H1 (cell line): Measurements from ENCODE around the gene ZNF394. TPM values are rescaled to one million over a fixed set of nuclear protein-coding genes. Genes with fewer than 3 reads are reported as not detected.

Experiments
- CTCF ChIA-PET: fragments of 300-600 bp; sonication (Branson Sonifier 250); formaldehyde crosslinking; loops from one replicate; lab custom pipeline; 2021; ENCODE audit not compliant: partially characterized antibody; lab: Charles Lee
- POLR2A ChIA-PET: fragments of 300-600 bp; sonication (Branson Sonifier 250); formaldehyde crosslinking; loops from one replicate; lab custom pipeline; 2021; ENCODE audit warnings: inconsistent platforms; ENCODE audit not compliant: partially characterized antibody; lab: Charles Lee
- DNase-seq, 2 experiments: peaks; one replicate each; pipeline versions ENCODE4 v3.0.0 to v3.0.0-alpha.2; 2010 to 2022; ENCODE audit warnings: low spot score in 2 of 2, low read depth in 1 of 2, mixed read lengths in 1 of 2
- FAIRE-seq: peaks from 2 replicates; lab custom pipeline; 2011; peaks lifted over from hg19 to GRCh38; lab: Jason Lieb, UNC
- H2AFZ ChIP-seq: 2 replicates; pipeline ENCODE4 v1.8.1; 2012; ENCODE audit warnings: low read length, inconsistent platforms
- H2AK5ac ChIP-seq: 2 replicates; pipeline ENCODE4 v1.6.1; 2013; ENCODE audit warnings: low read depth, low read length
- H2BK120ac ChIP-seq: replicated peaks from 2 replicates; pipeline ENCODE3; 2013; ENCODE audit warnings: low read depth, low read length, inconsistent platforms
- H2BK12ac ChIP-seq: 2 replicates; pipeline ENCODE4 v1.6.1; 2013; ENCODE audit warnings: low read depth, low read length
- H2BK15ac ChIP-seq: 2 replicates; pipeline ENCODE4 v1.6.1; 2013; ENCODE audit warnings: low read length
- H2BK20ac ChIP-seq: 2 replicates; pipeline ENCODE4 v1.6.1; 2013; ENCODE audit warnings: low read length
- H2BK5ac ChIP-seq: 2 replicates; pipeline ENCODE4 v1.6.1; 2013; ENCODE audit warnings: low read depth, low read length
- H3K14ac ChIP-seq: 2 replicates; pipeline ENCODE4 v1.6.1; 2013; ENCODE audit warnings: inconsistent platforms; ENCODE audit not compliant: insufficient read length
- H3K18ac ChIP-seq: 2 replicates; pipeline ENCODE4 v1.6.1; 2013; ENCODE audit warnings: low read length; ENCODE audit errors: extremely low read depth
- H3K23ac ChIP-seq: 2 replicates; pipeline ENCODE4 v1.6.1; 2013; ENCODE audit warnings: inconsistent platforms; ENCODE audit not compliant: insufficient read length
- H3K23me2 ChIP-seq: 2 replicates; pipeline ENCODE4 v1.6.1; 2013; ENCODE audit warnings: low read depth, low read length
- H3K27ac ChIP-seq: 2 replicates; pipeline ENCODE4 v1.6.1; 2011; ENCODE audit warnings: low read depth, low read length, inconsistent platforms
- H3K27me3 ChIP-seq, 4 experiments: replicated peaks in 1 of 4; 1 replicate in 1 of 4; 2 replicates in 3 of 4; pipeline versions ENCODE4 v1.6.1 to v1.8.1; 2011 to 2013; ENCODE audit warnings: low read length in 3 of 4, mild to moderate bottlenecking in 3 of 4, inconsistent platforms in 2 of 4, mixed read lengths in 2 of 4, moderate library complexity in 1 of 4; ENCODE audit not compliant: control insufficient read depth in 3 of 4, insufficient read depth in 3 of 4; ENCODE audit errors: extremely low read depth in 1 of 4
- H3K36me3 ChIP-seq, 4 experiments: 2 replicates each; pipeline versions ENCODE4 v1.6.1 to v1.8.1; 2011 to 2013; ENCODE audit warnings: mild to moderate bottlenecking in 4 of 4, low read length in 3 of 4, moderate library complexity in 2 of 4, control low read depth in 1 of 4, inconsistent platforms in 1 of 4; ENCODE audit not compliant: insufficient read depth in 4 of 4, control insufficient read depth in 2 of 4
- H3K4ac ChIP-seq: replicated peaks from 2 replicates; pipeline ENCODE3; 2013; ENCODE audit warnings: low read length, low read depth, mixed read lengths, inconsistent platforms; ENCODE audit not compliant: insufficient read length
- H3K4me1 ChIP-seq, 4 experiments: replicated peaks in 1 of 4; 1 replicate in 1 of 4; 2 replicates in 3 of 4; pipeline versions ENCODE4 v1.6.1 to v1.8.1; 2011 to 2013; ENCODE audit warnings: low read length in 3 of 4, inconsistent platforms in 2 of 4, mixed read lengths in 1 of 4; ENCODE audit not compliant: insufficient read depth in 4 of 4, control insufficient read depth in 3 of 4
- H3K4me2 ChIP-seq, 2 experiments: 2 replicates each; pipeline versions ENCODE4 v1.6.1 to v1.8.1; 2011 to 2013; ENCODE audit warnings: low read depth in 2 of 2, low read length in 2 of 2, control low read depth in 1 of 2, inconsistent platforms in 1 of 2, mild to moderate bottlenecking in 1 of 2; ENCODE audit not compliant: insufficient read depth in 1 of 2
- H3K4me3 ChIP-seq, 4 experiments: fragments of 200-600, 300-600 bp in 1 of 4; sonication (generic), shearing (Covaris generic), sonication (Bioruptor Twin) in 1 of 4; 2 replicates each; pipeline versions ENCODE4 v1.5.1 to v1.8.1; 2011 to 2016; ENCODE audit warnings: low read length in 4 of 4, low read depth in 3 of 4, control low read depth in 2 of 4, inconsistent platforms in 2 of 4, mild to moderate bottlenecking in 2 of 4, mixed read lengths in 1 of 4, moderate library complexity in 1 of 4; ENCODE audit not compliant: insufficient read depth in 2 of 4; ENCODE audit errors: extremely low read depth in 1 of 4
- H3K56ac ChIP-seq: replicated peaks from 2 replicates; pipeline ENCODE3; 2013; ENCODE audit warnings: low read depth, mild to moderate bottlenecking, mixed read lengths, low read length, inconsistent platforms; ENCODE audit not compliant: insufficient read length
- H3K79me1 ChIP-seq: 2 replicates; pipeline ENCODE4 v1.6.1; 2013; ENCODE audit warnings: low read depth, low read length, control low read depth
- H3K79me2 ChIP-seq, 2 experiments: 2 replicates each; pipeline versions ENCODE4 v1.6.1 to v1.8.1; 2012 to 2013; ENCODE audit warnings: low read length in 2 of 2, mild to moderate bottlenecking in 2 of 2, inconsistent platforms in 1 of 2; ENCODE audit not compliant: insufficient read depth in 2 of 2, control insufficient read depth in 1 of 2
- H3K9ac ChIP-seq, 4 experiments: replicated peaks in 1 of 4; 1 replicate in 1 of 4; 2 replicates in 3 of 4; pipeline versions ENCODE4 v1.6.1 to v1.8.1; 2011 to 2013; ENCODE audit warnings: low read depth in 3 of 4, low read length in 3 of 4, control low read depth in 2 of 4, mild to moderate bottlenecking in 2 of 4, moderate library complexity in 2 of 4, inconsistent platforms in 1 of 4; ENCODE audit errors: extremely low read depth in 1 of 4
- H3K9me3 ChIP-seq, 2 experiments: 2 replicates each; pipeline versions ENCODE4 v1.6.1 to v1.8.1; 2012 to 2013; ENCODE audit warnings: mild to moderate bottlenecking in 2 of 2, moderate library complexity in 2 of 2, control low read depth in 1 of 2, inconsistent platforms in 1 of 2, low read depth in 1 of 2, low read length in 1 of 2, mixed read lengths in 1 of 2; ENCODE audit not compliant: insufficient read depth in 2 of 2
- H4K20me1 ChIP-seq, 2 experiments: replicated peaks in 1 of 2; 2 replicates each; pipeline versions ENCODE3 to v1.8.1; 2011 to 2013; ENCODE audit warnings: inconsistent platforms in 2 of 2, low read length in 2 of 2, mild to moderate bottlenecking in 1 of 2; ENCODE audit not compliant: insufficient read depth in 2 of 2, control insufficient read depth in 1 of 2
- H4K5ac ChIP-seq: 2 replicates; pipeline ENCODE4 v1.6.1; 2013; ENCODE audit warnings: low read length, low read depth, mixed read lengths, inconsistent platforms; ENCODE audit not compliant: insufficient read length
- H4K8ac ChIP-seq: 2 replicates; pipeline ENCODE4 v1.8.0; 2013; ENCODE audit warnings: mild to moderate bottlenecking, moderate library complexity, low read length, inconsistent platforms; ENCODE audit not compliant: insufficient read depth; ENCODE audit errors: extremely low read depth
- H4K91ac ChIP-seq: replicated peaks from 2 replicates; pipeline ENCODE3; 2013; ENCODE audit warnings: low read length, mixed read lengths, inconsistent platforms; ENCODE audit not compliant: insufficient read length
- CHD1 ChIP-seq: IDR thresholded peaks from 2 replicates; pipeline ENCODE4 v1.6.1; 2012; ENCODE audit warnings: low read depth, low read length, improper control_type of control experiment
- JUND ChIP-seq: IDR thresholded peaks from 2 replicates; pipeline ENCODE4 v1.6.1; 2011; ENCODE audit warnings: mild to moderate bottlenecking, improper control_type of control experiment, low read length
- SP4 ChIP-seq: IDR thresholded peaks from 2 replicates; pipeline ENCODE4 v1.6.1; 2012; ENCODE audit warnings: low read length, inconsistent platforms
- ZNF274 ChIP-seq: IDR thresholded peaks from 2 replicates; pipeline ENCODE4 v1.7.0; 2012; ENCODE audit warnings: low read length, borderline replicate concordance; ENCODE audit errors: extremely low read depth
- WGBS, 2 experiments: shearing (Covaris generic) in 1 of 2; methylation state at CpG; one replicate each; pipeline versions ENCODE4 v1.1.6 to v1.1.7; 2013 to 2015; ENCODE audit warnings: low lambda C conversion rate in 2 of 2, mixed read lengths in 2 of 2, inconsistent platforms in 1 of 2, low coverage in 1 of 2, missing lambda C conversion rate in 1 of 2; ENCODE audit not compliant: insufficient replicate concordance in 2 of 2, insufficient coverage in 1 of 2, insufficient read length in 1 of 2; ENCODE audit errors: extremely low coverage in 1 of 2, missing lambda C conversion rate in 1 of 2; 5-methylcytosine and 5-hydroxymethylcytosine counted together
- polyA plus RNA-seq, 7 experiments: library from polyadenylated mRNA; depleted of rRNA in 3 of 7; stranded (reverse) in 5 of 7; unstranded in 2 of 7; fragments of >200 nt in 5 of 7; fragments of 200-250 nt in 2 of 7; gene quantifications; 1 replicate in 5 of 7; 2 replicates in 1 of 7; 4 replicates in 1 of 7; pipeline versions ENCODE4 v1.2.1 to v1.2.3, GENCODE V29; 2011 to 2013; ENCODE audit warnings: missing spikeins in 2 of 7, mixed read lengths in 2 of 7
- total RNA-seq: library from RNA; stranded (reverse); fragmentation: NEBNext Ultra II Directional; extraction: Animal tissue kit (Norgen Biotek cat#: 25700); gene quantifications from 2 replicates; pipeline ENCODE4 v1.2.1, GENCODE V29; 2021

The ZNF394 gene
- total and polyA plus RNA-seq, 2 of the 8 experiments (the other 6 are each of a cell fraction or from before 2014, with no cell fraction given) = 6.6 to 19.3 TPM

DNA sequence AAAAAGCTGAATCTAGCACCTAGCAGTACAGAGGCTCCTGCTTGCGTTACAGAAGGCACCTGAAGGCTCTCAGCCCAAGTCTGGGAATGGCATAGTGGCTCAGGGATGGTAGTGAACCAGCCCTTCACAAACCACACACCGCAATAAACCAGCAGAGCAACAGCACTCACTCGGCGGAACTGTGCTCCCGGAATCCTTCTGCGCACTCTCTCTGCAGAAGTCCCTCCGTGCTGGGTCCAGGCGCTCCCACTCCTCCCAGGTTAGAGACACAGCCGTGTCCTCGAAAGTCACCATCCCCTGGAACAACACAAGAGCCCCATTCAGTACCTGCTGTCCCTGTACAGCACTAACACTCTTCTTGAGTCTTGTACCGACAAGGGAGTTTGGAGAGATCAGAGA lies 1.5 kb downstream of the ZNF394 start:
- Histone ChIP-seq H2BK12ac (no peak overlapping the region), H3K79me1 (peaks cover 7% of the 10 kb centered on the region; the same call in 1 of the 2 replicates), H3K4me3 (peak overlapping the region; percentile 20 to 98 (median 87); a peak in 7 of 8 replicates), H3K4me1 (peaks cover 0 to 4% (median 0%) of the 10 kb centered on the region in 4 experiments; a peak in 3 of 7 replicates), H2BK20ac (no peak overlapping the region), H3K79me2 (peaks cover 9 to 33% of the 10 kb centered on the region in 2 experiments), H4K20me1 (peaks cover 5 to 12% of the 10 kb centered on the region in 2 experiments), H3K4ac (no peak overlapping the region), H2BK120ac (no peak overlapping the region), H3K23me2 (peaks cover 7% of the 10 kb centered on the region; the same call in 1 of the 2 replicates), H2BK5ac (no peak overlapping the region), H3K27me3 (no peaks in the 10 kb centered on the region), H4K91ac (no peak overlapping the region), H2AFZ (no peak overlapping the region), H3K9ac (peak overlapping the region in 3 of 4 experiments; percentile 16 to 44 (median 34); a peak in 5 of 7 replicates), H3K56ac (no peak overlapping the region), H3K14ac (no peak overlapping the region), H2AK5ac (no peak overlapping the region), H3K27ac (no peak overlapping the region), H3K36me3 (peaks cover 4 to 27% (median 17%) of the 10 kb centered on the region in 4 experiments; a peak in 7 of 8 replicates), H4K5ac (no peak overlapping the region), H3K9me3 (peaks cover 12 to 13% of the 10 kb centered on the region in 2 experiments), H3K4me2 (peak overlapping the region; percentile 63 to 73), H4K8ac (no peak overlapping the region), H2BK15ac (no peak overlapping the region), H3K18ac (no peak overlapping the region), H3K23ac (no peak overlapping the region)
- FAIRE-seq = no peak
- TF ChIP-seq CHD1 (no peak), ZNF274 (no peak), JUND (no peak), SP4 (no peak)
- CTCF ChIA-PET = interaction anchor here (1.1 to 1.5 kb wide), 2 partner anchors 19 to 55 kb away, joined by 3 read pairs; no protein-coding TSS in a partner anchor
- no peak for DNase-seq
- WGBS, 2 experiments = 82% methylated on average over 11 of the region's 11 CpGs; no CpG with 5 or more reads in 1 of the 2 experiments
- POLR2A ChIA-PET = interaction anchor here (0.8 to 2.1 kb wide), 4 partner anchors 12 to 59 kb away, joined by 4 to 7 read pairs (median 4); partner anchors contain the start of gene ZNF655
